ENCODE measurements around the gene TRABD2A.

- TF ChIP-seq CTCF (IDR thresholded peaks at IDR 0.05 in 2 of 3, conservative IDR thresholded peaks at IDR 0.05 in 1 of 3; ENCODE audit: borderline replicate concordance in 1 of 3, insufficient read depth in 1 of 3, low read depth in 2 of 3, low read length in 2 of 3) = no peak
- TF ChIP-seq EZH2 (IDR thresholded peaks at IDR 0.05) = no peak
- no peak for TF ChIP-seq SIN3A (IDR thresholded peaks at IDR 0.05; ENCODE audit: low read depth)
- no peak for TF ChIP-seq YY1 (IDR thresholded peaks at IDR 0.05; ENCODE audit: extremely low read depth, insufficient replicate concordance, low read depth, low read length)
- no peak for TF ChIP-seq POLR2A (IDR thresholded peaks at IDR 0.05; ENCODE audit: borderline replicate concordance, extremely low read depth, insufficient read depth, insufficient read length)
- TF ChIP-seq CBX3 (IDR thresholded peaks at IDR 0.05; ENCODE audit: low read depth) = no peak
These were observed 18.7 kb upstream of the TRABD2A start for GRCh38 chr2:84899304-84900204.
